HepG2 (cell line): Measurements from ENCODE around the gene LRRC74B. TPM values are rescaled to one million over a fixed set of nuclear protein-coding genes. Genes with fewer than 3 reads are reported as not detected.

ENCODE experiments used
- ARNTL ChIP-seq: sonication (generic); formaldehyde crosslinking; IDR thresholded peaks from 2 replicates; pipeline ENCODE4 v1.4.0; 2020; ENCODE audit warnings: mild to moderate bottlenecking, missing genetic modification reagents
- ATF2 ChIP-seq: sonication (generic); formaldehyde crosslinking; IDR thresholded peaks from 2 replicates; pipeline ENCODE4 v1.4.0; 2020; ENCODE audit warnings: missing genetic modification reagents
- ATF5 ChIP-seq: sonication (generic); formaldehyde crosslinking; IDR thresholded peaks from 2 replicates; pipeline ENCODE4 v1.4.0; 2020; ENCODE audit warnings: mild to moderate bottlenecking, low read depth, missing genetic modification reagents
- CREM ChIP-seq, 2 experiments: sonication (generic) in 1 of 2; formaldehyde crosslinking in 1 of 2; IDR thresholded peaks; 2 replicates each; pipeline versions ENCODE4 v1.4.0 to v1.6.1; 2016 to 2020; ENCODE audit warnings: antibody characterized with exemption in 1 of 2, mild to moderate bottlenecking in 1 of 2, missing genetic modification reagents in 1 of 2
- E2F5 ChIP-seq: sonication (generic); formaldehyde crosslinking; conservative IDR thresholded peaks from 2 replicates; pipeline ENCODE4 v1.4.0; 2020; ENCODE audit warnings: missing genetic modification reagents
- ELF4 ChIP-seq: sonication (generic); formaldehyde crosslinking; IDR thresholded peaks from 2 replicates; pipeline ENCODE4 v1.5.0; 2020; ENCODE audit warnings: missing genetic modification reagents, mild to moderate bottlenecking, moderate library complexity, borderline replicate concordance
- EZH2 ChIP-seq: conservative IDR thresholded peaks from 2 replicates; pipeline ENCODE4 v1.6.1; 2012; ENCODE audit warnings: mild to moderate bottlenecking, low read depth, low read length, moderate library complexity
- HNF4A ChIP-seq: sonication (generic); formaldehyde crosslinking; IDR thresholded peaks from 2 replicates; pipeline ENCODE4 v1.4.0; 2020; ENCODE audit warnings: missing genetic modification reagents
- KLF9 ChIP-seq: IDR thresholded peaks from 2 replicates; pipeline ENCODE4 v1.6.1; 2016; ENCODE audit warnings: low read depth
- MATR3 ChIP-seq: sonication (generic); formaldehyde crosslinking; IDR thresholded peaks from 2 replicates; pipeline ENCODE4 v1.4.0; 2020; ENCODE audit warnings: missing genetic modification reagents
- NCOA2 ChIP-seq: sonication (generic); formaldehyde crosslinking; IDR thresholded peaks from 2 replicates; pipeline ENCODE4 v1.8.0; 2022; ENCODE audit warnings: inconsistent platforms
- PAXIP1 ChIP-seq: sonication (generic); formaldehyde crosslinking; conservative IDR thresholded peaks from 2 replicates; pipeline ENCODE4 v1.4.0; 2020; ENCODE audit warnings: mild to moderate bottlenecking, missing genetic modification reagents, moderate library complexity
- RELA ChIP-seq: sonication (generic); formaldehyde crosslinking; IDR thresholded peaks from 2 replicates; pipeline ENCODE4 v1.4.0; 2020; ENCODE audit warnings: missing genetic modification reagents
- RXRB ChIP-seq: IDR thresholded peaks from 2 replicates; pipeline ENCODE4 v1.6.1; 2016; ENCODE audit warnings: borderline replicate concordance, missing genetic modification reagents, missing compliant biosample characterization
- SETDB1 ChIP-seq: sonication (generic); formaldehyde crosslinking; IDR thresholded peaks from 2 replicates; pipeline ENCODE4 v1.5.1; 2020; ENCODE audit warnings: missing genetic modification reagents, mild to moderate bottlenecking, borderline replicate concordance
- TEAD2 ChIP-seq: sonication (generic); formaldehyde crosslinking; IDR thresholded peaks from 2 replicates; pipeline ENCODE4 v1.9.0; 2021; ENCODE audit warnings: missing genetic modification reagents
- TGIF2 ChIP-seq: IDR thresholded peaks from 2 replicates; pipeline ENCODE4 v1.6.1; 2016; ENCODE audit warnings: control low read depth, missing compliant biosample characterization
- ZBTB20 ChIP-seq: sonication (generic); formaldehyde crosslinking; IDR thresholded peaks from 2 replicates; pipeline ENCODE4 v1.8.1; 2023; ENCODE audit warnings: missing genetic modification reagents, low read depth, mild to moderate bottlenecking, borderline replicate concordance
- ZNF124 ChIP-seq: sonication (generic); formaldehyde crosslinking; IDR thresholded peaks from 2 replicates; pipeline ENCODE4 v1.4.0; 2020; ENCODE audit warnings: missing genetic modification reagents
- ZNF746 ChIP-seq: sonication (generic); formaldehyde crosslinking; IDR thresholded peaks from 2 replicates; pipeline ENCODE4 v1.8.0; 2022; ENCODE audit warnings: mild to moderate bottlenecking, missing genetic modification reagents
- ZNF782 ChIP-seq: sonication (generic); formaldehyde crosslinking; IDR thresholded peaks from 2 replicates; pipeline ENCODE4 v1.4.0; 2020; ENCODE audit warnings: missing genetic modification reagents, mild to moderate bottlenecking, borderline replicate concordance
- ZUFSP ChIP-seq: sonication (generic); formaldehyde crosslinking; IDR thresholded peaks from 2 replicates; pipeline ENCODE4 v1.9.0; 2021; ENCODE audit warnings: missing genetic modification reagents, mild to moderate bottlenecking, borderline replicate concordance
- polyA plus RNA-seq, 8 experiments: library from polyadenylated mRNA; depleted of rRNA in 3 of 8; stranded (reverse) in 7 of 8; unstranded in 1 of 8; fragments of >200 nt; fragmentation: Illumina TruSeq in 4 of 8; extraction: Trizol in 4 of 8; gene quantifications; 2 replicates each; pipeline versions ENCODE4 v1.2.1 to v1.2.3, GENCODE V29; 2011 to 2016; ENCODE audit warnings: low read depth in 4 of 8, missing spikeins in 1 of 8, mixed read lengths in 1 of 8; ENCODE audit not compliant: insufficient read depth in 1 of 8
- total RNA-seq, 5 experiments: library from RNA; depleted of rRNA; stranded (reverse); fragments of >200 nt; fragmentation: Illumina TruSeq; extraction: Trizol; gene quantifications; 2 replicates each; pipeline ENCODE4 v1.2.3, GENCODE V29; 2016; ENCODE audit warnings: low read depth in 1 of 5

The LRRC74B gene
- total and polyA plus RNA-seq, 2 of the 13 experiments (the other 11 are each of a cell fraction or from before 2014, with no cell fraction given) = not detected

- peak; percentile 36; the same call in 1 of the 2 replicates for TF ChIP-seq PAXIP1 (CRISPR knock-in tag)
- TF ChIP-seq TEAD2 (CRISPR knock-in tag) = 0 out of 2 replicates have a peak, but pooled peaks have one; percentile 14
- peak; percentile 7; the same call in 1 of the 2 replicates for TF ChIP-seq TGIF2 (CRISPR knock-in tag)
- no peak for TF ChIP-seq EZH2
- no peak for TF ChIP-seq KLF9 (CRISPR knock-in tag)
- no peak for TF ChIP-seq SETDB1 (CRISPR knock-in tag)
- no peak; the same call in 1 of the 2 replicates for TF ChIP-seq HNF4A (CRISPR knock-in tag)
- TF ChIP-seq RELA = no peak
- TF ChIP-seq CREM (IDR thresholded peaks at IDR 0.05) = peak; percentile 62
- no peak for TF ChIP-seq CREM (CRISPR knock-in tag; IDR thresholded peaks at IDR 0.05)
- no peak for TF ChIP-seq MATR3 (CRISPR knock-in tag)
- TF ChIP-seq E2F5 (CRISPR knock-in tag) = peak; percentile 84
- peak; percentile 44; the same call in 1 of the 2 replicates for TF ChIP-seq ATF2 (CRISPR knock-in tag)
- no peak for TF ChIP-seq ELF4
- no peak for TF ChIP-seq ATF5 (CRISPR knock-in tag)
- TF ChIP-seq RXRB (CRISPR knock-in tag) = peak; percentile 31
- peak; percentile 21; the same call in 1 of the 2 replicates for TF ChIP-seq ZBTB20 (CRISPR knock-in tag)
- TF ChIP-seq ZNF124 = no peak
- TF ChIP-seq ARNTL (CRISPR knock-in tag) = no peak
- TF ChIP-seq ZNF782 = no peak; the same call in 1 of the 2 replicates
- peak; percentile 76 for TF ChIP-seq ZNF746 (CRISPR knock-in tag)
- no peak for TF ChIP-seq ZUFSP (CRISPR knock-in tag)
- TF ChIP-seq NCOA2 (CRISPR knock-in tag) = peak; percentile 21; the same call in 1 of the 2 replicates
These were observed 44.0 kb upstream of the LRRC74B start, which contains the start of gene THAP7 (continued) for GRCh38 chr22:21001601-21002325.
